H7 (cell line): Measurements from ENCODE around the gene SMYD3. TPM values are rescaled to one million over a fixed set of nuclear protein-coding genes. Genes with fewer than 3 reads are reported as not detected.
"Not testable (repeated sequence)": the region's sequence is repeated elsewhere in the genome, so short reads cannot be mapped to it uniquely, and the experiment has no call there.

Source experiments
- DNase-seq: peaks from one replicate; pipeline ENCODE4 v3.0.0; 2012
- H3K27me3 ChIP-seq: 2 replicates; pipeline ENCODE4 v1.6.0; 2011; ENCODE audit warnings: mild to moderate bottlenecking, low read length; ENCODE audit not compliant: control insufficient read depth, insufficient read depth
- H3K36me3 ChIP-seq: replicated peaks from 2 replicates; pipeline ENCODE4 v1.5.1; 2011; ENCODE audit warnings: low read length; ENCODE audit not compliant: control insufficient read depth, insufficient read depth
- H3K4me3 ChIP-seq: 2 replicates; pipeline ENCODE4 v1.5.1; 2011; ENCODE audit warnings: low read depth, mild to moderate bottlenecking, control low read depth, low read length, moderate library complexity; ENCODE audit not compliant: insufficient read depth
- total RNA-seq: library from RNA; depleted of rRNA; stranded (reverse); fragments of >200 nt; shearing (Covaris generic); gene quantifications from 2 replicates; pipeline ENCODE4 v1.2.3, GENCODE V29; 2014

The SMYD3 gene
- total RNA-seq, 1 experiment from 2014 or later: 31.0 TPM

DNA sequence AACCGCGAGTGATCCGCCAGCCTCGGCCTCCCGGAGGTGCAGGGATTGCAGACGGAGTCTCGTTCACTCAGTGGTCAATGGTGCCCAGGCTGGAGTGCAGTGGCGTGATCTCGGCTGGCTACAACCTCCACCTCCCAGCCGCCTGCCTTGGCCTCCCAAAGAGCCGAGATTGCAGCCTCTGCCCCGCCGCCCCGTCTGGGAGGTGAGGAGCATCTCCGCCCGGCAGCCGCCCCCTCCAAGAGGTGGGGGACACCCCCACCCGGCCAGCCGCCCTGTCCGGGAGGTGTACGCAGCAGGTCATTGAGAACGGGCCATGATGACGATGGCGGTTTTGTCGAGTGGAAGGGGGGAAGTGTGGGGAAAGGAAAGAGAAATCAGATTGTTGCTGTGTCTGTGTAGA, 732.1 kb downstream of the SMYD3 start:
- not testable (repeated sequence) for H3K4me3 ChIP-seq, H3K27me3 ChIP-seq, H3K36me3 ChIP-seq, DNase-seq

DNA sequence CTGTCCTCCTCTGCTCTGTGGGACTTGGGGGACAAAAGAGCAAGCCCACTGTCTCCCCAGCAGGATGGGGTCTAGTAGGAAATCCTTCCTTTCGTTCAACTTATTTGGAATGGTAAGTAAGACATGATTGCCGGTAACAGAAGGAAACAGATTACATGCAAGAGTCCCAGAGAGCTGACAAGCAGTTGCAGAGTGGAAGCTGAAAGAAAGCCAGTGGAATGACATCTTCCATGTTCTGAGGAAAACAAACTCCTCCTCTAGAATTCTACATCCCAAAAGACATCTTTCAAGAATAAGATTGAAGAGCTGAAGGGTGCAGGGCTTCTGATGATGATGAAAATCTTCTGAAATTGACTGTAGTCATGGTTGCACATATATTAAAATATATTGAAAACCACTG, 732.9 kb downstream of the SMYD3 start:
- Histone ChIP-seq H3K36me3 (no peaks in the 10 kb centered on the region), H3K27me3 (no peaks in the 10 kb centered on the region)

DNA sequence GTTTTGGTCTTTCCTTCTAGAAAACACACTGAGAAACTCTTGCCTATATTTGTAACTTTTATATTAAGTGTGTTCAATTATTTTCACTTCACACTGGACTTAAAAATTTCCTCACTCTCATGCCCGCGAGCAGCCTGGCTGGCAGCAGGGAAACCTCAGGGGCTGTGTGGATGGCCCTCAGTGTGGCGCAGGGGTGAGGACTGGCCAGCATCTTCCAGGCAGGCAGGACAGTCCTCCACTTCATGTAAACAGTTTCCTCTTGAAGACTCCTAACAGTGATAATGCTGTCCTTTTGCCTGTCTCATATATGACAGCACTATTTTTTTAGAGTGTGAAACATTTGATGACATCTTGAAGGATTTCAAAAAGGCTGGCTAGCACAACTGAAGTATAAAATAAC, 733.7 kb downstream of the SMYD3 start:
- Histone ChIP-seq H3K27me3 (no peaks in the 10 kb centered on the region), H3K36me3 (no peaks in the 10 kb centered on the region), H3K4me3 (no peak overlapping the region)
- no peak for DNase-seq

More for the DNA sequence above, 732.9 kb downstream of the SMYD3 start:
- DNase-seq: no peak
- no peak overlapping the region for H3K4me3 ChIP-seq

DNA sequence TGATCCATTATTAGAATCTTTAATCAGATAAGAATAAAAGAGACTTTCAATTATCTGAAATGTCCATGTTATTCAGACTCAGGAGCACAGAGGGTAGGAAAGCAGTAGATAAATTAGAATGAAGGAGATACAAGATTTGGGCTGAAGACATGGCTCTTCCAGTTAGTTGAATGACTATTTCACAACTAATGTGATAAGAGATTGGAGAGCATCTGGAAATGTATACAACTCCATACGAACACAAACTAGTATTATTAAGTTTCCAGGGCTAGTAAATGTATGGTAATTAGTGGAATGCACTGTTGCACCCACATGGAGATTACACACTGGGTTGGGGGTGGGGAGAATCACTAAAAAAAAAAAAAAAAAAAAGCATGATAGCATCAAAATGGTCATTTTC, 734.3 kb downstream of the SMYD3 start:
- no peak for DNase-seq
- Histone ChIP-seq H3K27me3 (no peaks in the 10 kb centered on the region), H3K36me3 (no peaks in the 10 kb centered on the region), H3K4me3 (no peak overlapping the region)

DNA sequence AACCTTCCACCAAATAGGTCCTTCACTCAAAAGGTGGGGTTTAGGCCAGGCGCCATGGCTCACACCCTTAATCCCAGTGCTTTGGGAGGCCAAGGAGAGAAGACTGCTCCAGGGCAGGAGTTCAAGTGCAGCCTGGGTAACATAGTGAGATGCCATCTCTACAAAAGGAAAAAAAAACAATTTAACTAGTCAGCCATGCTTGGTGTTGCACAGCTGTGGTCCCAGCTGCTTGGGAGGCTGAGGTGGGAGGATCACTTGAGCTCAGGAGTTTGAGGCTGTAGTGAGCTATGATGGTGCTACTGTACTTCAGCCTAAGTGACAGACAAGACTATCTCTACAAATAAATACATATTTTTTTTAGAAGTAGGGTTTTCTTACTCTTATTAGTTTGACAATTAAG, 734.8 kb downstream of the SMYD3 start:
- Histone ChIP-seq H3K36me3 (no peaks in the 10 kb centered on the region), H3K27me3 (no peaks in the 10 kb centered on the region), H3K4me3 (no peak overlapping the region)
- no peak for DNase-seq

DNA sequence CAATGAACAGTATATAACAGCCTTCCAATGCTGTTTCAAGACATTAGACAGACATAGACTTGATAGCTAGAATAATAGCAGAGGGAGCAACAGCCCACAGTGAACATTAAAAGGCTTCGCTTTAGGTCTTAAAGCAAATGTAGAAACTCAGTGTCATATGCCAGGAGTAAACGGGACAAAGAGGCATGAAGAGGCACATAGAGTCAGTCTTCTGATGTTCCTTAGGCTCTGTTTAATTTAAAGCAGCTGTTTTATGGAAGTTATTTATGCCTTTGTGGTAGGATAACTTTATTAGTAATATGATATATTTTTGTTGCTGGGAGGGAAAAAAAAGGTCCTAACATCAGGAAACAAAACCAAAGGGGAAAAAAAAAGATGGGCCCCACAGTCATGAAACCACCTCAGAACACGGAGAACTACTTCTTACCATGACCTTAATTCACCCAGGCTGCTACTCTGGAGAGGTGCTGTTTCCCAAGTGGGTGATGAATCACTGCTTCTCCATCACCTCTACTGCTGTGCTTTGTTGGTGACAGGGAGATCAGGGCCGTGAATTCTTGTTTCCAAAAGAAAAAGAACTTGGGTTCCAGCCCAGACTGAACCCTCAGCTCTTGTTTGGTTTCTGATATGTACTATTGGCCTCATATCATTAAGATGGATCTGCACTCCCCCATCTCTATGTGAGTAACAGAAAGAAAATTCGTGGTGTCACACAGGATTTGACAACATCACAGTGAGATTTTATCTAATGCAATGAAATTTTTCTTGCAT, 735.4 kb downstream of the SMYD3 start:
- H3K4me3 ChIP-seq: no peak overlapping the region
- no peaks in the 10 kb centered on the region for H3K27me3 ChIP-seq
- no peak for DNase-seq
- H3K36me3 ChIP-seq: no peaks in the 10 kb centered on the region

DNA sequence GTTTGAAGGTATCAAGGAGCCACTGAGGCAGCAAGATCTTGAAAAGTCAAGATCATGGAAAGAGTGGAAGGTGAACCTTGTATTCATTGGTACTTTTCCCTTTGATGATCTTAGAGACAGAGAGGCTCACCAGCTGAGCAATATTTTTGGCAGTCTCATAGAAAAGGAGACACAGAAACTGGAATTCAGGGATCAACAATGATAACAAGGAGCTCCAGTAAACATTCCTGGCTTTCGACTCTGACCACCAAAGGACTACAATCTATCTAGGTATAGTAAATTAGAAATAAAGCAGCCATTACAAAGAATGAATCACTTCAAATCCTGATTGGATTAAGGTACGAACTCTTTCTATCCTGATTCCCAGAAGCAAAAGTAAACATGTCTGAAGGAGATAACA, 736.9 kb downstream of the SMYD3 start:
- no peak overlapping the region for H3K4me3 ChIP-seq
- no peaks in the 10 kb centered on the region for H3K27me3 ChIP-seq
- no peak for DNase-seq
- no peaks in the 10 kb centered on the region for H3K36me3 ChIP-seq

DNA sequence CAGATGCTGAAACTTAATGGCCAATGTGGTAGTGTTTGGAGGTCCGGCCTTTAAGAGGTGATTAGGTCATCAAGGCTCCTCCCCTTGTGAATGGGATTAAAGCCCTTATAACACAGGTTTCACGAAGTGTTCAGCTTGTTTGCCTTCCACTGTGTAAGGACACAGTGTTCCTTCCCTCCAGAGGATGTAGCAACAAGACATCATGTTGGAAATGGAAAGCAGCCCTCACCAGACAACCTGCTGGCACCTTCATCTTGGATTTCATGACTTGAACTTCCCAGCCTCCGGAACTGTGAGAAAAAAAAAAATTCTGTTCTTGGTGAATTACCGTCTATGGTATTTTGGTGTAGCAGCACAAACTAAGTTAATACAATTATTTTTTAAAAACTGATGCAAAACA, 738.5 kb downstream of the SMYD3 start:
- Histone ChIP-seq H3K36me3 (no peaks in the 10 kb centered on the region), H3K27me3 (no peaks in the 10 kb centered on the region), H3K4me3 (no peak overlapping the region)
- DNase-seq: no peak

DNA sequence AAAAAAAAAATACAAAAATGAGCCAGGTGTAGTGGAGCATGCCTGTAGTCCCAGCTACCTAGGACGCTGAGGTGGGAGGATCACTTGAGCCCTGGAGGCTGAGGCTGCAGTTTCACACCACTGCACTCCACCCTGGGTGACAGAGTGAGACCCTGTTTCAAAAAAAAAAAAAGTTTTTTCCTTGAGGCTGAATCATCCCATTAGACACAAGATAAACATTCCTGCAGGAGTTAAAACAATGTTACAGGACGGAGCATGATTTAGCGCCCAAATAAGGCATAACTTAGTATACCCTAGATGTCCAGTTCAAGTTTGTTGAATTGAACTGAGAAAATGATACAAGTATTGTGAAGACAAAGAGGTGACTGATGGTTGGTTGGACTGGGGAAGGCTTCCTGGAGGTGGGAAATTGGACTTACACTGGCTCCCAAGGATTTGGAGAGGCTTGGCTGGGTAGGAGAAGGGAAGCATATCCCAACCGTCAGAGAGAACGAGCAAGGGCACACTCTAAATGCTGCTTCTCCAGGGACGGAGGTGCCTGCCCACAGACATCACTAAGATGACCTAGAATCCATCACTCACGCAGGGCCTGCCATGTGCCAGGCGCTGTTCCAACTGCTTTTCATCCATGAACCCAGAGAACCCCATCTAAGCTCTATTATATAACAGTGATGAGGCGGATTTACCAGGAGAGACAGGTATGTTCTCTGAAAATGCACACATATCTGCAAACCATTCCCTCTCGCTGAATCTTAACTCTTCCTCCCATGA, 741.7 kb downstream of the SMYD3 start:
- DNase-seq: no peak
- Histone ChIP-seq H3K4me3 (no peak overlapping the region), H3K36me3 (no peaks in the 10 kb centered on the region), H3K27me3 (no peaks in the 10 kb centered on the region)

DNA sequence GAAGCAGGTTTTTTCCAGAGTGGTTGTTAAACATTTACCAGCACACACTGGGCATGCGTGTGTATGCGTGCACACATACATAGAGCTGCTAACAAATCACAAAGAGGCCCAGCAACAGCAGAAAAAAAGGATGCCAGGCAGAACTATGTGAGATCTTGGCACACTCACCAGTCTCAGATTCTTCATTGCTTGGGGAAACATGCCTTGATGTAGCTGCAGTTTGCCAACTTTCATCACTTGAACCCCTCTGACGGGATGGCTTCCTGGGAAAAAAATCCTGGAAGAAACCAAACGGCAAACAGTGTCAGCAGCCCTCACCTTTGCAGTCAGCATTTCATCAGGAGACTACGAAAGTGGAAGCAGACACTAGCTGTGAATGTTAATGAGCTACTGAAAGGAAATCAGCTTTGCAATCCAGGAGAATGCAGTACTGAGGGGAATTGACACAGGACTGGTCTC, 743.2 kb downstream of the SMYD3 start:
- Histone ChIP-seq H3K4me3 (no peak overlapping the region), H3K27me3 (no peaks in the 10 kb centered on the region), H3K36me3 (no peaks in the 10 kb centered on the region)
- peak; percentile 54 for DNase-seq

DNA sequence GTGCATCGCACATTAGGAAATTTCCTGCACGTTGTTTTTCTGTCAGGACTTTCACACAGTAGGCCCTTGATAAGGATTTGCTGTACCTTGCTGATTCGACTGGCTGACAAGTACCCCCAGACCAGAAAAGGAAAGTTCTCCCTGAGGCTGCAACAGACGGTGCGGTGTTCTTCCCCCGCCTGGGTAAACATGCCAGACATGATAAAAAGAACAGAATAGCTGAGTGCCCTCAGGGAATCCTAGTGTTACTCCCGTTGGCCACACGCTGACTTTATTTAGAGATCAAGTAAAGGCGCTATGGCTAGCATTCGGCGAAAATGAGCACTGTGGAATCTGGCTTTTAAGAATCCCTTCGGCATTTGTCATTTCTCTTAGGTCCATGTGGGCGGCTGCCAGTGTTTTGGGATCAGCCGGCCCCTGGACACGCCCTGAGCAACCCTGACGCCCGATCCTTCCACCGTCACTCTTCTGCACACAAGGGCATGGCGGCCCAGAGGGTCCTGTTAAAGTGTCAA, 744.6 kb downstream of the SMYD3 start:
- Histone ChIP-seq H3K4me3 (no peak overlapping the region), H3K36me3 (no peaks in the 10 kb centered on the region), H3K27me3 (no peaks in the 10 kb centered on the region)
- no peak for DNase-seq

DNA sequence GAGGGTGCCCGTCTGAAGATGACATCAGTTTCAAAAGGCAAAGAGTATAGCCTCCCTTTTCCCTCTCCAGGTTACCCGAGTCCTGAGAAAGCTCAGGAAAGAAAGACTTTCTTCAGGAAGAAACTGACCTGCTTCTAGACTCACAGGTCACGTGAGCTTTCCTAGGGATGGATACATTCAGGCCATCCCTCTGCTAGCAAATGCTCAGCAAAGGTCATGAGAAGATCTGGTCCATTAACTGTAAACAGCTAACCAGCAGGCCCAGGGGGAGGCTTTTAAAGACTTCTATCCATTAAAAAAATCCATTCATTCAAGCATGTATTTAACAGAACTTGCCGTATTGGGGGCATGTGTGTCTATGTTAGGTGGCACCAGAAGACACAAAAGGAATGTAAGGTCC, 746.8 kb downstream of the SMYD3 start:
- no peak for DNase-seq
- Histone ChIP-seq H3K36me3 (no peaks in the 10 kb centered on the region), H3K27me3 (no peaks in the 10 kb centered on the region), H3K4me3 (no peak overlapping the region)

DNA sequence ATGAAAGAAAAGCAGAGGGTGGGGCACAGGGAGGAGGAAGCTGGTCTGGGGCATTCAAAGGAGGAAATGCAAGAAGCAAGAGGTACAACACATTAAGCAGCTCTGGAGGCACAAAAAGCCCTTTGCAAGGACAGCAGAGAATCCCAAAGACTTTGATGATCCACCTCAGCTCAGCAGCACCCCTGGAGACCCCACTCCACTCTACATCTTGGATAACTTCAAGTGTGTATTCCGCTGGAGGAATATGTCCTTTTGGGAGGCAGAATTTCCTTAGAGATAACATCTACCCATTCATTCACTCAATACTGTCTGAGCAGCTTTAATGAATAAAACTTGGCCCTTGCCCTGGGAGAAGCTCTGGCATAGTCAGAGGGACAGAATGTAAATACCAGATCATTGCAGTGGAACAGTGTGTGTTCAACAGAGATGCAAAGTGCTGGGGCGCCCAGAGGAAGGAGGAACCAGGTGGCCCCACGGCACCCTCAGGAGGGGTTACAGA, 752.6 kb downstream of the SMYD3 start:
- Histone ChIP-seq H3K36me3 (no peaks in the 10 kb centered on the region), H3K4me3 (no peak overlapping the region), H3K27me3 (no peaks in the 10 kb centered on the region; the same call in 1 of the 2 replicates)
- peak; percentile 33 for DNase-seq

DNA sequence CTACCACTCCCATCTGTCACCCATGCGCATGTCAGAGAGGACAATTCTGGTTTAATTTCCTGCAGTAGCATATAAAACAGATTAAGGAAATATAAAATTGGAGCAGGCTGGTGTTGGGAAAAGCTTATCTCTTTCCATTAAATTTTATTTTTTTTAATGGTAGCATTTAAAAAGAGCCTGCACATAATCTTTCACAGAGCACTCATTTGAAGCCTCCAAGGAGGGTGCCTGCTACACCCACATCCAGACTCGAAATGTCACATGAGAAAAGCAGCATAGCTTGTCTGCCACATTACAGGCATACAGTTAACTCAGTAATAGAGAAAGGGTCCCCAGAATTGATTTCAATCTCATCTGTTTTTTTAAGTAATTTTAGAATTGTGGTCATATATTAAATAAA, 753.3 kb downstream of the SMYD3 start:
- DNase-seq: no peak
- no peaks in the 10 kb centered on the region for H3K36me3 ChIP-seq
- H3K27me3 ChIP-seq: no peaks in the 10 kb centered on the region; the same call in 1 of the 2 replicates
- no peak overlapping the region for H3K4me3 ChIP-seq

DNA sequence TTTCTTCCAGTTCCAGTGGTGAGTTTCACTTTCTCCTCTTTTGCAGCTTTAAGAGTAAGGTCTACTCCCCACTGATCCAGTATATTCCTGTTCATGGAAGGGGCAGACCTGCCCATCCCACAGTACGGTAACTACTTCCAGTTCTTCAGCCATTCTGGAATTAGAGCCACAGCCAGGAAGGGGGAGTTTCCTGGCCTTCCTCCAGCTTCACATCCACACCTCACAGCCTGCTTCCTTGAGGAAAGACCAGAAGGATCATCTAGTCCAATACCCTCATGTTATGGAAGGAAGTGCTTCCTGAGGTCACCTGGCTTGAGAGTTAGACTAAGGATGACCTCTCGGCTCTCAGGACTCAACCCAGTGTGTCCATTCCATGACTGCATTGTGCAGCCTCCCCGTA, 754.5 kb downstream of the SMYD3 start:
- no peak for DNase-seq
- no peaks in the 10 kb centered on the region for H3K36me3 ChIP-seq
- H3K4me3 ChIP-seq: no peak overlapping the region
- H3K27me3 ChIP-seq: no peaks in the 10 kb centered on the region; the same call in 1 of the 2 replicates
